ENCODE data around the gene PDE4C. TPM values are rescaled to one million over a fixed set of nuclear protein-coding genes. Genes with fewer than 3 reads are reported as not detected.
A peak's percentile ranks its signal among the peaks of the same experiment; 100 is the strongest.

Gene PDE4C
- total and polyA plus RNA-seq, 7 donors, result 1.8 to 8.6 (median 4.0) TPM; not detected in 2

GRCh38 chr19:18198374-18198773 lies 27.9 kb downstream of the PDE4C start:
- H3K36me3 ChIP-seq, result peaks cover 0 to 59% (median 8%) of the 10 kb centered on the region in 4 donors
- peaks cover 0 to 31% (median 30%) of the 10 kb centered on the region in 4 donors for H3K4me1 ChIP-seq
- no peaks in the 10 kb centered on the region for H3K27me3 ChIP-seq
- H3K27ac ChIP-seq, result no peak overlapping the region
- no peak for DNase-seq
- no peak overlapping the region for H3K4me3 ChIP-seq
- intact Hi-C loops (cut with DNase I), result no loop called here
- no peaks in the 10 kb centered on the region for H3K9me3 ChIP-seq
- 93 to 94% methylated on average over 6 of the region's 6 CpGs for WGBS, 2 donors
- TF ChIP-seq POLR2AphosphoS5 (IDR thresholded peaks at IDR 0.05) (no peak), POLR2A (IDR thresholded peaks at IDR 0.05) (no peak), EP300 (IDR thresholded peaks at IDR 0.05) (no peak), CTCF (IDR thresholded peaks at IDR 0.05) (no peak)

GRCh38 chr19:18197941-18198340 lies 28.3 kb downstream of the PDE4C start:
- DNase-seq, result no peak
- Histone ChIP-seq H3K9me3 (no peaks in the 10 kb centered on the region), H3K4me3 (no peak overlapping the region), H3K27ac (no peak overlapping the region), H3K27me3 (no peaks in the 10 kb centered on the region), H3K4me1 (peaks cover 0 to 27% (median 26%) of the 10 kb centered on the region in 4 donors), H3K36me3 (peaks cover 0 to 59% (median 8%) of the 10 kb centered on the region in 4 donors)
- intact Hi-C loops (cut with DNase I), result no loop called here
- TF ChIP-seq CTCF (IDR thresholded peaks at IDR 0.05) (no peak), EP300 (IDR thresholded peaks at IDR 0.05) (no peak), POLR2AphosphoS5 (IDR thresholded peaks at IDR 0.05) (no peak), POLR2A (IDR thresholded peaks at IDR 0.05) (no peak)
- WGBS, 2 donors, result 75 to 78% methylated on average over 6 of the region's 6 CpGs

- DNase-seq, result no peak
- intact Hi-C loops (cut with DNase I), result no loop called here
- TF ChIP-seq POLR2AphosphoS5 (IDR thresholded peaks at IDR 0.05) (no peak), CTCF (IDR thresholded peaks at IDR 0.05) (no peak), POLR2A (IDR thresholded peaks at IDR 0.05) (no peak), EP300 (IDR thresholded peaks at IDR 0.05) (no peak)
- H3K36me3 ChIP-seq, result peaks cover 0 to 58% (median 8%) of the 10 kb centered on the region in 4 donors
- 92 to 95% methylated on average over 18 of the region's 18 CpGs for WGBS, 2 donors
- peaks cover 0 to 22% (median 19%) of the 10 kb centered on the region in 4 donors for H3K4me1 ChIP-seq
- no peaks in the 10 kb centered on the region for H3K27me3 ChIP-seq
- H3K27ac ChIP-seq, result peak overlapping the region in 1 of 4 donors; percentile 7
- no peaks in the 10 kb centered on the region for H3K9me3 ChIP-seq
- no peak overlapping the region for H3K4me3 ChIP-seq
Observed at GRCh38 chr19:18197306-18197705, 28.9 kb downstream of the PDE4C start.

- H3K27me3 ChIP-seq, result no peaks in the 10 kb centered on the region
- TF ChIP-seq POLR2A (IDR thresholded peaks at IDR 0.05) (no peak), POLR2AphosphoS5 (IDR thresholded peaks at IDR 0.05) (no peak), CTCF (IDR thresholded peaks at IDR 0.05) (no peak), EP300 (IDR thresholded peaks at IDR 0.05) (no peak)
- no peak for DNase-seq
- peak overlapping the region in 3 of 4 donors; percentile 94 to 98 (median 98) for H3K27ac ChIP-seq
- WGBS, 2 donors, result 82 to 93% methylated on average over 7 of the region's 7 CpGs
- peaks cover 0 to 50% (median 8%) of the 10 kb centered on the region in 4 donors for H3K36me3 ChIP-seq
- peaks cover 0 to 30% (median 23%) of the 10 kb centered on the region in 4 donors for H3K4me1 ChIP-seq
- no peak overlapping the region for H3K4me3 ChIP-seq
- H3K9me3 ChIP-seq, result no peaks in the 10 kb centered on the region
- intact Hi-C loops (cut with DNase I), result no loop called here
Observed at GRCh38 chr19:18196511-18196845, 29.8 kb downstream of the PDE4C start.
